Astrocyte of the spinal cord (primary cell): ENCODE data around the gene STT3A.
"Not testable (repeated sequence)": the region's sequence is repeated elsewhere in the genome, so short reads cannot be mapped to it uniquely, and the experiment has no call there.

Source experiments
- DNase-seq: peaks from one replicate; pipeline ENCODE4 v3.0.0; 2011; ENCODE audit warnings: low read depth, low spot score
- H3K4me3 ChIP-seq: 2 replicates; pipeline ENCODE4 v1.5.1; 2011; ENCODE audit warnings: low read depth, mild to moderate bottlenecking, low read length, moderate library complexity
- in situ Hi-C: cut with HindIII; loops from 2 replicates; pipeline ENCODE4 v1.10.0; 2017; ENCODE audit warnings: low sequenced_read_pairs
- TF ChIP-seq, protein P1 (sequence below): IDR thresholded peaks from 2 replicates; pipeline ENCODE4 v1.5.1; 2012; ENCODE audit warnings: low read depth, mild to moderate bottlenecking, low read length, inconsistent platforms

The STT3A gene

DNA sequence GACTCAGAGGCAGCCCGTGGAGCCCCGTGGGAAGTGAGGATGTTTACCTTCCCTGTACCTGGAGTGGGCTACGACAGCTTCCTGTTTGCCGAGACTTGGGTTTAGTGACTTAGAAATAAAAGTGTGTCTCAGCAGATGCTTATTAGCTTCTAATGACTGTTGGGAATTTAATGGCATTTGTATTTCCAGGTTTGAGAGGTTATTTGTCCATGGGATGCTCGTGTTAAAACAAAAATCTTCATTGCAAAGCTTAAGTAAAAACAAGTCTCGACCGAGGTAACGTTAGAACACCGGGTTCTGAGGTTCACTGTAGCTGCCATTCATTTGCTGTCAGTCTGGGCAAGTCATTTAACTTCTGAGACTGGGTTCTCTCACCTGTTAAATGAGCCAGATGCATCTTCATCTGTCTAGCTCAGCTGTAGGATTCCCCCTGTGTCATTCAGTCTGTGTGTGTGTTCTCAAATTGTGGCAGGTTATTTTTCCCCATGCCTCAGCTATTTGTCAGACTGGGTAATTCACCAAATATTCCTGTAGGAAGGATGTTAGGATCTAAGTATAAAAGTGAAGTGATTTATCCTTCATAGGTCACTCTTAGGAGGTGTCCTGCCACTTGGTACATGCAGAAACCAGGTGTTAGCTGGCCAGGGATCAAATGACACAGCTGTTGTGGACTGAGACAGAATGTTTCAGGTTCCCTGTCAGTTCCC lies 22.6 kb upstream of the STT3A start:
- DNase-seq = no peak
- H3K4me3 ChIP-seq = peak overlapping the region; percentile 71
- in situ Hi-C loops = no loop called here
- TF ChIP-seq, protein P1, sequence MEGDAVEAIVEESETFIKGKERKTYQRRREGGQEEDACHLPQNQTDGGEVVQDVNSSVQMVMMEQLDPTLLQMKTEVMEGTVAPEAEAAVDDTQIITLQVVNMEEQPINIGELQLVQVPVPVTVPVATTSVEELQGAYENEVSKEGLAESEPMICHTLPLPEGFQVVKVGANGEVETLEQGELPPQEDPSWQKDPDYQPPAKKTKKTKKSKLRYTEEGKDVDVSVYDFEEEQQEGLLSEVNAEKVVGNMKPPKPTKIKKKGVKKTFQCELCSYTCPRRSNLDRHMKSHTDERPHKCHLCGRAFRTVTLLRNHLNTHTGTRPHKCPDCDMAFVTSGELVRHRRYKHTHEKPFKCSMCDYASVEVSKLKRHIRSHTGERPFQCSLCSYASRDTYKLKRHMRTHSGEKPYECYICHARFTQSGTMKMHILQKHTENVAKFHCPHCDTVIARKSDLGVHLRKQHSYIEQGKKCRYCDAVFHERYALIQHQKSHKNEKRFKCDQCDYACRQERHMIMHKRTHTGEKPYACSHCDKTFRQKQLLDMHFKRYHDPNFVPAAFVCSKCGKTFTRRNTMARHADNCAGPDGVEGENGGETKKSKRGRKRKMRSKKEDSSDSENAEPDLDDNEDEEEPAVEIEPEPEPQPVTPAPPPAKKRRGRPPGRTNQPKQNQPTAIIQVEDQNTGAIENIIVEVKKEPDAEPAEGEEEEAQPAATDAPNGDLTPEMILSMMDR = no peak

DNA sequence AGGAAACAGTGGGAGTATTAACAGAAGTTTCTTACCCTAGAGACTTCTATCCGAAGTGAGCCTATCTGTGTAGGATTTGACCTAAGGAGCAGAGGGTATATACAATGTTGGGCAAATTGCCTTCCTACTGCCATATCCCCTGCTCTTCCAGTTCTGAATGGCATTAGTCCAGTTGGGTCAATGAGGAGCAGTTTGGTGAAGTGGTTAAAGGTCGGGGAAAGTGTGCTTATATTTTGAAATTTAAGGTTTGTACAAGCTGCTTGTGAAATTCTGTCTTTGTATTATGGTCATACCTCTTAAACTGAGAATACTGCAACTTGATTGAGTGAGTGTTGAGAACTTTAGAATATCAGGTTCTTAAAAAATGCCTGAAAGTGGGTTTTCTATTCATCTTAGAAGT lies 21.7 kb upstream of the STT3A start:
- TF ChIP-seq, protein P1 = no peak
- H3K4me3 ChIP-seq = no peak overlapping the region
- DNase-seq = no peak
- in situ Hi-C loops = no loop called here

DNA sequence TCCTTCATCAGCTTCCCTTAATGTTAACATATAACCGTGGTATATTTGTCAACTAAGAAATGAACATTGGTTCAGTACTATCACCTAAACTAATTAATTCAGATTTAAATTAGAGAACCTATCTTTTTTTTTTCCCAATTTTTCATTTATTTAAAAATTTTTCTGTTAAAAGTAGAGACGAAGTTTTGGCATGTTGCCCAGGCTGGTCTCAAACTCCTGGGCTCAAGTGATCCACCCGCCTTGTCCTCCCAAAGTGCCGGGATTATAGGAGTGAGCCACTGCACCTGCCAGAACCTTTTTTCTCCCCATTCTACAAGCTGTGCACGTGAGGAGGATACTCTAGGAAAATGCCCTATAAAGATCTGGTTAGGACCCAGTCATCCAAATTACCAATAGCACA lies 19.7 kb upstream of the STT3A start:
- no peak overlapping the region for H3K4me3 ChIP-seq
- TF ChIP-seq, protein P1 = no peak
- in situ Hi-C loops = no loop called here
- DNase-seq = no peak

- in situ Hi-C loops = not testable (repeated sequence)
Measured at GRCh38 chr11:125577181-125577580, 15.5 kb upstream of the STT3A start.

DNA sequence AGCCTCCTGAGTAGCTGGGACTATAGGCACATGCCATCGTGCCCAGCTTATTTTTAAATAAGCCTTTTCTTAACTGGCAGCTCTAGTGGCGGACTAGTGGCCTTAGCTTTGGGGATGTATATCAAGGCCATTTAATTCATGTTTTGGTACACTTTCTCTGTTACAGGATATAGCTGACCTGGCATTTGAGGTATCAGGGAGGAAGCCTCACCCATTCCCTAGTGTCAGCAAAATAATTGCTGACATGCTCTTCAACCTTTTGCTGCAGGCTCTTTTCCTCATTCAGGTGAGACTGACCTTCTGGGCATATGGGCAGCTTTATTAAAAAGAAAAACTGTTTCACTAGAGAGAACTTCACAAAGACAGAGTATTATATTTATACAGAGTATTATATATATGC lies 13.9 kb upstream of the STT3A start:
- H3K4me3 ChIP-seq = no peak overlapping the region
- no peak for DNase-seq
- TF ChIP-seq, protein P1 = no peak
- in situ Hi-C loops = no loop called here

More at GRCh38 chr11:125577181-125577580, 15.5 kb upstream of the STT3A start:
- not testable (repeated sequence) for H3K4me3 ChIP-seq, DNase-seq

GRCh38 chr11:125579811-125580210 lies 12.8 kb upstream of the STT3A start:
- DNase-seq = no peak
- H3K4me3 ChIP-seq = no peak overlapping the region
- TF ChIP-seq, protein P1 = no peak
- in situ Hi-C loops = no loop called here

GRCh38 chr11:125583496-125583895 lies 9.2 kb upstream of the STT3A start:
- DNase-seq = no peak
- TF ChIP-seq, protein P1 = no peak
- no peak overlapping the region for H3K4me3 ChIP-seq
- in situ Hi-C loops = no loop called here
